SK-N-SH (cell line): Measurements from ENCODE around the gene CPN2.

Experiments used
- CHD2 ChIP-seq: fragments of 150-350 bp; IDR thresholded peaks from 2 replicates; pipeline ENCODE4 v1.6.1; 2018; ENCODE audit warnings: low read length; ENCODE audit not compliant: partially characterized antibody
- EP300 ChIP-seq, 2 experiments: IDR thresholded peaks; 2 replicates each; pipeline versions ENCODE4 v1.4.0 to v1.6.1; 2012; ENCODE audit warnings: borderline replicate concordance in 1 of 2, low read depth in 1 of 2, low read length in 1 of 2
- EZH2phosphoT487 ChIP-seq: fragments of 200-600 bp; sonication (generic); IDR thresholded peaks from 2 replicates; pipeline ENCODE4 v1.6.1; 2017; ENCODE audit warnings: low read depth, mixed run types, mild to moderate bottlenecking, antibody characterized with exemption, moderate library complexity, borderline replicate concordance
- GABPA ChIP-seq: IDR thresholded peaks from 2 replicates; pipeline ENCODE4 v1.4.0; 2012; ENCODE audit warnings: low read depth, mild to moderate bottlenecking
- JUND ChIP-seq: IDR thresholded peaks from 2 replicates; pipeline ENCODE4 v1.4.0; 2012
- NFIC ChIP-seq: IDR thresholded peaks from 2 replicates; pipeline ENCODE4 v1.4.0; 2012; ENCODE audit warnings: borderline replicate concordance
- TEAD4 ChIP-seq: IDR thresholded peaks from 2 replicates; pipeline ENCODE4 v1.4.0; 2012; ENCODE audit warnings: mild to moderate bottlenecking, borderline replicate concordance; ENCODE audit not compliant: insufficient read depth
- TF ChIP-seq, protein P1 (sequence below): fragments of 200-600 bp; sonication (generic); IDR thresholded peaks from 2 replicates; pipeline ENCODE4 v1.6.1; 2017; ENCODE audit warnings: antibody characterized with exemption, mild to moderate bottlenecking, moderate library complexity
- TF ChIP-seq, protein P2 (sequence below): IDR thresholded peaks from 2 replicates; pipeline ENCODE4 v1.6.1; 2012; ENCODE audit warnings: mild to moderate bottlenecking, low read depth, low read length, moderate library complexity
- TF ChIP-seq, protein P3 (sequence below): fragments of 150-350 bp; IDR thresholded peaks from 2 replicates; pipeline ENCODE4 v1.6.1; 2017; ENCODE audit warnings: antibody characterized with exemption, low read length, low read depth, borderline replicate concordance
- TF ChIP-seq, protein P4 (sequence below): IDR thresholded peaks from 2 replicates; pipeline ENCODE4; 2012

DNA sequence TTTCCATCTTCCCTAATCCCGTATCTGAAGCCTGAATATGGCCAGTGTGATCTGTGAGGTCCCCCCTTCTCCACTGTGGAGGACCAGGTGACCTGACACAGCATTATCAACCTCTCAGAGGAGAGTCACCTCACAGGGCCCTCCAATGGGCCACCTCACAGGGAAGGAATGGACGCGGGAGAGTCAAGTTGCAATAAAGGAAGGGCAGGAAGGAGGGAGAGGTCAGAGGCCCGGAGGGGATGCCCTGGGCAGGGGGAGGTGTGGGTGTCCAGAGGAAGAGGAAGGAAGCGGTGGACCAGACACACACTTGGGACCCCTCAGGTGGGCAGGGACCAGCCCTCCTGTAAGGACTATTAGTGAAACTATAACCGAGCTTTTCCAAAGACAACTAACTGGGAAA is 33.0 kb upstream of the CPN2 start:
- TF ChIP-seq, protein P1, sequence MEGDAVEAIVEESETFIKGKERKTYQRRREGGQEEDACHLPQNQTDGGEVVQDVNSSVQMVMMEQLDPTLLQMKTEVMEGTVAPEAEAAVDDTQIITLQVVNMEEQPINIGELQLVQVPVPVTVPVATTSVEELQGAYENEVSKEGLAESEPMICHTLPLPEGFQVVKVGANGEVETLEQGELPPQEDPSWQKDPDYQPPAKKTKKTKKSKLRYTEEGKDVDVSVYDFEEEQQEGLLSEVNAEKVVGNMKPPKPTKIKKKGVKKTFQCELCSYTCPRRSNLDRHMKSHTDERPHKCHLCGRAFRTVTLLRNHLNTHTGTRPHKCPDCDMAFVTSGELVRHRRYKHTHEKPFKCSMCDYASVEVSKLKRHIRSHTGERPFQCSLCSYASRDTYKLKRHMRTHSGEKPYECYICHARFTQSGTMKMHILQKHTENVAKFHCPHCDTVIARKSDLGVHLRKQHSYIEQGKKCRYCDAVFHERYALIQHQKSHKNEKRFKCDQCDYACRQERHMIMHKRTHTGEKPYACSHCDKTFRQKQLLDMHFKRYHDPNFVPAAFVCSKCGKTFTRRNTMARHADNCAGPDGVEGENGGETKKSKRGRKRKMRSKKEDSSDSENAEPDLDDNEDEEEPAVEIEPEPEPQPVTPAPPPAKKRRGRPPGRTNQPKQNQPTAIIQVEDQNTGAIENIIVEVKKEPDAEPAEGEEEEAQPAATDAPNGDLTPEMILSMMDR: no peak
- no peak for TF ChIP-seq NFIC
- TF ChIP-seq, protein P2, sequence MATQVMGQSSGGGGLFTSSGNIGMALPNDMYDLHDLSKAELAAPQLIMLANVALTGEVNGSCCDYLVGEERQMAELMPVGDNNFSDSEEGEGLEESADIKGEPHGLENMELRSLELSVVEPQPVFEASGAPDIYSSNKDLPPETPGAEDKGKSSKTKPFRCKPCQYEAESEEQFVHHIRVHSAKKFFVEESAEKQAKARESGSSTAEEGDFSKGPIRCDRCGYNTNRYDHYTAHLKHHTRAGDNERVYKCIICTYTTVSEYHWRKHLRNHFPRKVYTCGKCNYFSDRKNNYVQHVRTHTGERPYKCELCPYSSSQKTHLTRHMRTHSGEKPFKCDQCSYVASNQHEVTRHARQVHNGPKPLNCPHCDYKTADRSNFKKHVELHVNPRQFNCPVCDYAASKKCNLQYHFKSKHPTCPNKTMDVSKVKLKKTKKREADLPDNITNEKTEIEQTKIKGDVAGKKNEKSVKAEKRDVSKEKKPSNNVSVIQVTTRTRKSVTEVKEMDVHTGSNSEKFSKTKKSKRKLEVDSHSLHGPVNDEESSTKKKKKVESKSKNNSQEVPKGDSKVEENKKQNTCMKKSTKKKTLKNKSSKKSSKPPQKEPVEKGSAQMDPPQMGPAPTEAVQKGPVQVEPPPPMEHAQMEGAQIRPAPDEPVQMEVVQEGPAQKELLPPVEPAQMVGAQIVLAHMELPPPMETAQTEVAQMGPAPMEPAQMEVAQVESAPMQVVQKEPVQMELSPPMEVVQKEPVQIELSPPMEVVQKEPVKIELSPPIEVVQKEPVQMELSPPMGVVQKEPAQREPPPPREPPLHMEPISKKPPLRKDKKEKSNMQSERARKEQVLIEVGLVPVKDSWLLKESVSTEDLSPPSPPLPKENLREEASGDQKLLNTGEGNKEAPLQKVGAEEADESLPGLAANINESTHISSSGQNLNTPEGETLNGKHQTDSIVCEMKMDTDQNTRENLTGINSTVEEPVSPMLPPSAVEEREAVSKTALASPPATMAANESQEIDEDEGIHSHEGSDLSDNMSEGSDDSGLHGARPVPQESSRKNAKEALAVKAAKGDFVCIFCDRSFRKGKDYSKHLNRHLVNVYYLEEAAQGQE: no peak
- TF ChIP-seq, protein P3, sequence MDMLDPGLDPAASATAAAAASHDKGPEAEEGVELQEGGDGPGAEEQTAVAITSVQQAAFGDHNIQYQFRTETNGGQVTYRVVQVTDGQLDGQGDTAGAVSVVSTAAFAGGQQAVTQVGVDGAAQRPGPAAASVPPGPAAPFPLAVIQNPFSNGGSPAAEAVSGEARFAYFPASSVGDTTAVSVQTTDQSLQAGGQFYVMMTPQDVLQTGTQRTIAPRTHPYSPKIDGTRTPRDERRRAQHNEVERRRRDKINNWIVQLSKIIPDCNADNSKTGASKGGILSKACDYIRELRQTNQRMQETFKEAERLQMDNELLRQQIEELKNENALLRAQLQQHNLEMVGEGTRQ: no peak
- TF ChIP-seq TEAD4: no peak
- TF ChIP-seq EP300 (IDR thresholded peaks at IDR 0.05; ENCODE audit: borderline replicate concordance in 1 of 2, low read depth in 1 of 2, low read length in 1 of 2): no peak
- no peak for TF ChIP-seq CHD2
- TF ChIP-seq JUND: no peak
- no peak for TF ChIP-seq EZH2phosphoT487
- TF ChIP-seq, protein P4, sequence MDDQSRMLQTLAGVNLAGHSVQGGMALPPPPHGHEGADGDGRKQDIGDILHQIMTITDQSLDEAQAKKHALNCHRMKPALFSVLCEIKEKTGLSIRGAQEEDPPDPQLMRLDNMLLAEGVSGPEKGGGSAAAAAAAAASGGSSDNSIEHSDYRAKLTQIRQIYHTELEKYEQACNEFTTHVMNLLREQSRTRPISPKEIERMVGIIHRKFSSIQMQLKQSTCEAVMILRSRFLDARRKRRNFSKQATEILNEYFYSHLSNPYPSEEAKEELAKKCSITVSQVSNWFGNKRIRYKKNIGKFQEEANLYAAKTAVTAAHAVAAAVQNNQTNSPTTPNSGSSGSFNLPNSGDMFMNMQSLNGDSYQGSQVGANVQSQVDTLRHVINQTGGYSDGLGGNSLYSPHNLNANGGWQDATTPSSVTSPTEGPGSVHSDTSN: no peak
- no peak for TF ChIP-seq GABPA
